CD4-positive, alpha-beta T cell (primary cell): Measurements from ENCODE around the gene ROPN1. TPM values are rescaled to one million over a fixed set of nuclear protein-coding genes. Genes with fewer than 3 reads are reported as not detected.

Experiments used
- ATAC-seq: fragments of 200-7000 bp; cut with Tn5 transposase; one replicate; pipeline ENCODE4 v1.10.0; 2022; ENCODE audit warnings: mild to moderate bottlenecking; ENCODE audit not compliant: poor library complexity
- CTCF ChIA-PET: fragments of 350-600 bp; sonication (Branson Sonifier 250); formaldehyde crosslinking; loops from one replicate; lab custom pipeline; 2021; ENCODE audit warnings: antibody characterized with exemption, inconsistent platforms; lab: Charles Lee
- POLR2A ChIA-PET: fragments of 350-600 bp; sonication (Branson Sonifier 250); formaldehyde crosslinking; loops from one replicate; lab custom pipeline; 2021; ENCODE audit warnings: antibody characterized with exemption, inconsistent platforms; lab: Charles Lee
- DNase-seq, 14 experiments: peaks; one replicate each; pipeline ENCODE4 v3.0.0-alpha.2; 2013 to 2020; ENCODE audit warnings: mixed read lengths in 2 of 14
- H3K27ac ChIP-seq, 2 donors: one replicate each; pipeline versions ENCODE4 v1.5.1 to v1.7.0; 2013; ENCODE audit warnings: low read length in 2 of 2, low read depth in 1 of 2, mild to moderate bottlenecking in 1 of 2
- H3K27me3 ChIP-seq, 2 experiments: 1 replicate in 1 of 2; 2 replicates in 1 of 2; pipeline versions ENCODE4 v1.6.1 to v1.7.0; 2013; ENCODE audit warnings: low read length in 2 of 2, control low read depth in 1 of 2, mild to moderate bottlenecking in 1 of 2, moderate library complexity in 1 of 2; ENCODE audit not compliant: insufficient read depth in 2 of 2, control insufficient read depth in 1 of 2
- H3K36me3 ChIP-seq: one replicate; pipeline ENCODE4 v1.6.1; 2013; ENCODE audit warnings: low read length, control low read depth; ENCODE audit not compliant: insufficient read depth
- H3K4me1 ChIP-seq: one replicate; pipeline ENCODE4 v1.6.1; 2013; ENCODE audit warnings: low read length, control low read depth; ENCODE audit not compliant: insufficient read depth
- H3K4me3 ChIP-seq: one replicate; pipeline ENCODE4 v1.5.1; 2013; ENCODE audit warnings: mild to moderate bottlenecking, low read length, moderate library complexity
- H3K9me3 ChIP-seq, 2 experiments: 1 replicate in 1 of 2; 2 replicates in 1 of 2; pipeline versions ENCODE4 v1.6.1 to v1.7.0; 2013; ENCODE audit warnings: low read length in 2 of 2, mild to moderate bottlenecking in 2 of 2, control low read depth in 1 of 2, moderate library complexity in 1 of 2; ENCODE audit not compliant: control insufficient read depth in 1 of 2, insufficient read depth in 1 of 2
- H3K27ac Mint-ChIP-seq: one replicate; pipeline ENCODE4 v1.8.0; 2020; ENCODE audit warnings: mixed read lengths
- H3K27me3 Mint-ChIP-seq: one replicate; pipeline ENCODE4 v1.8.0; 2021; ENCODE audit warnings: mixed read lengths
- H3K36me3 Mint-ChIP-seq: one replicate; pipeline ENCODE4 v1.8.0; 2021; ENCODE audit warnings: low read depth, mixed read lengths
- H3K4me1 Mint-ChIP-seq: one replicate; pipeline ENCODE4 v1.8.0; 2021; ENCODE audit warnings: low read depth, mixed read lengths
- H3K4me3 Mint-ChIP-seq: one replicate; pipeline ENCODE4 v1.8.0; 2020; ENCODE audit warnings: mild to moderate bottlenecking, mixed read lengths
- H3K9me3 Mint-ChIP-seq: one replicate; pipeline ENCODE4 v1.8.0; 2020; ENCODE audit warnings: mixed read lengths
- intact Hi-C, 2 experiments: fragments of 100-400 bp; cut with DNase I in 1 of 2; cut with micrococcal nuclease in 1 of 2; formaldehyde crosslinking; loops; one replicate each; pipeline versions ENCODE4 v1.15.1 to v1.9.0; 2023 to 2025; cut with DNase I, micrococcal nuclease
- total RNA-seq, 174 experiments: library from RNA in 2 of 174; stranded (reverse) in 2 of 174; gene quantifications; one replicate each; pipeline ENCODE4 v1.2.3 and lab custom pipeline; 2021 to 2026
- TF ChIP-seq, protein P1 (sequence below): fragments of 200-600 bp; IDR thresholded peaks from one replicate; pipeline ENCODE4 v1.8.0; 2022; ENCODE audit warnings: antibody characterized with exemption, mild to moderate bottlenecking

ROPN1 gene
- total RNA-seq, 2 experiments from 2014 or later, result not detected

DNA sequence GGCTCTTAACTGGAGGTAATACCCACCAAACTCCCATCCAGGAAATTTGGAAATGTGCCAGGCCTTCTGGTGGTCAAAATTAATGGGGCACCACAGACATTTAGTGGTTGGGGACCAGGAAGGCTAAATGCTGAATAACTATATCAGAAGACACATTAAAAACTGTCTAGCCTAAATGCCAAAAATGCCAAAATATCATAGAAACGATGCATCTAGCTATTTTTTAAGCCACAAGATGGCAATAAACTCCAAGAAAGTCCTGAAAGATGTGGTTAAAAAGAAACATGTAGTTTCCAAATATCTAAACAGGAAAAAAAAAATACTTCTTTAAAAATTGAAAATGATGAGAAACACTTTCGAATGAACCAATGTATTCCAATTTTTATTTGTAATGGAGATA lies 50.8 kb downstream of the ROPN1 start:
- intact Hi-C loops, result no loop called here
- ATAC-seq, result no peak

DNA sequence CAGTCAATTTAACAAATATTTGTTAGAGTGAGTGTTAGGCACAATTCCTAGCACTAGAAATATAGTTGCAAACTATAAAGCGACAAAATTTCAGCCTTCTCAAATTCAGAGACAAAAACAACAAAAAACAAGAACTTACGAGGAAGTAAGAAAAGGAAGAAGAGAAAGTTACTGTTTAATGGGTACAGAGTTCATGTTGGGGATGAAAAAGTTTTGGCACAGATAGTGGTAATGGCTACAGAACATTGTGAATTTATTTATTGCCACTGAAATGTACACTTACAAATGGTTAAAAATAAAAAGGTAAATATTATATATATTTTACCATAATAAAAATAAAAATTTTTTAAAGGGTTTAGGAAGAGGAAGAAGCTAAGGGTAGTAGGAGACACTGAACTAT lies 52.2 kb downstream of the ROPN1 start:
- POLR2A ChIA-PET, result no interaction called here
- H3K27ac Mint-ChIP-seq, result no peak overlapping the region
- H3K4me3 ChIP-seq, result no peak overlapping the region
- TF ChIP-seq, protein P1, sequence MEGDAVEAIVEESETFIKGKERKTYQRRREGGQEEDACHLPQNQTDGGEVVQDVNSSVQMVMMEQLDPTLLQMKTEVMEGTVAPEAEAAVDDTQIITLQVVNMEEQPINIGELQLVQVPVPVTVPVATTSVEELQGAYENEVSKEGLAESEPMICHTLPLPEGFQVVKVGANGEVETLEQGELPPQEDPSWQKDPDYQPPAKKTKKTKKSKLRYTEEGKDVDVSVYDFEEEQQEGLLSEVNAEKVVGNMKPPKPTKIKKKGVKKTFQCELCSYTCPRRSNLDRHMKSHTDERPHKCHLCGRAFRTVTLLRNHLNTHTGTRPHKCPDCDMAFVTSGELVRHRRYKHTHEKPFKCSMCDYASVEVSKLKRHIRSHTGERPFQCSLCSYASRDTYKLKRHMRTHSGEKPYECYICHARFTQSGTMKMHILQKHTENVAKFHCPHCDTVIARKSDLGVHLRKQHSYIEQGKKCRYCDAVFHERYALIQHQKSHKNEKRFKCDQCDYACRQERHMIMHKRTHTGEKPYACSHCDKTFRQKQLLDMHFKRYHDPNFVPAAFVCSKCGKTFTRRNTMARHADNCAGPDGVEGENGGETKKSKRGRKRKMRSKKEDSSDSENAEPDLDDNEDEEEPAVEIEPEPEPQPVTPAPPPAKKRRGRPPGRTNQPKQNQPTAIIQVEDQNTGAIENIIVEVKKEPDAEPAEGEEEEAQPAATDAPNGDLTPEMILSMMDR, result no peak
- no peaks in the 10 kb centered on the region for H3K27me3 ChIP-seq
- H3K9me3 Mint-ChIP-seq, result no peaks in the 10 kb centered on the region
- no peak overlapping the region for H3K27ac ChIP-seq
- DNase-seq (no peak), ATAC-seq (no peak)
- H3K9me3 ChIP-seq, result no peaks in the 10 kb centered on the region
- intact Hi-C loops, result no loop called here
- no peaks in the 10 kb centered on the region for H3K4me1 ChIP-seq
- peaks cover 18% of the 10 kb centered on the region for H3K36me3 ChIP-seq
- peaks cover 64% of the 10 kb centered on the region for H3K36me3 Mint-ChIP-seq
- H3K27me3 Mint-ChIP-seq, result no peaks in the 10 kb centered on the region
- no peaks in the 10 kb centered on the region for H3K4me1 Mint-ChIP-seq
- CTCF ChIA-PET, result no interaction called here
- H3K4me3 Mint-ChIP-seq, result no peak overlapping the region

More for the DNA sequence above, 50.8 kb downstream of the ROPN1 start:
- no peaks in the 10 kb centered on the region for H3K4me1 ChIP-seq
- Mint-ChIP-seq H3K27me3 (no peaks in the 10 kb centered on the region), H3K9me3 (no peaks in the 10 kb centered on the region), H3K4me1 (no peaks in the 10 kb centered on the region), H3K27ac (no peak overlapping the region), H3K4me3 (no peak overlapping the region), H3K36me3 (peaks cover 64% of the 10 kb centered on the region)
- H3K4me3 ChIP-seq, result no peak overlapping the region
- no peak for DNase-seq
- TF ChIP-seq, protein P1, result no peak
- H3K27ac ChIP-seq, result no peak overlapping the region
- H3K36me3 ChIP-seq, result peaks cover 20% of the 10 kb centered on the region
- POLR2A ChIA-PET, result interaction anchor here (0.8 kb wide), 1 partner anchor 14 kb away, joined by 3 read pairs; no protein-coding TSS in a partner anchor
- CTCF ChIA-PET, result no interaction called here
- H3K9me3 ChIP-seq, result no peaks in the 10 kb centered on the region
- H3K27me3 ChIP-seq, result no peaks in the 10 kb centered on the region

DNA sequence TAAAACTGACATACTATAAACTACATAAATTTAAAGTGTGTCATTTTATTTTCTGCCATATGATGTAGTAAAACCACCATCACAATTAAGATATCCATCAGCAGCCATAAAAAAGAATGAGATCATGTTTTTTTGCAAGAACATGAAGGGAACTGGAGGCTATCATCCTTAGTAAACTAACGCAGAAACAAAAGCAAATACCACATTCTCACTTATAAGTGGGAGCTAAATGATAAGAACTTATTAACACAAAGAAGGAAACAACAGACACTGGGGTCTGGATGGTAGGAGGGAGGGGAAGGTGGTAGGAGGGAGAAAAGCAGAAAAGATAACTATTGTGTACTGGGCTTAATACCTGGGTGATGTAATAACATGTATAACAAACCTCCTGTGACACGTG lies 55.5 kb downstream of the ROPN1 start:
- no peaks in the 10 kb centered on the region for H3K27me3 ChIP-seq
- no peaks in the 10 kb centered on the region for H3K9me3 ChIP-seq
- no peaks in the 10 kb centered on the region for H3K9me3 Mint-ChIP-seq
- H3K27me3 Mint-ChIP-seq, result no peaks in the 10 kb centered on the region
- peaks cover 68% of the 10 kb centered on the region for H3K36me3 Mint-ChIP-seq
- H3K4me3 Mint-ChIP-seq, result no peak overlapping the region
- H3K4me1 ChIP-seq, result no peaks in the 10 kb centered on the region
- no peak overlapping the region for H3K27ac ChIP-seq
- no peak overlapping the region for H3K4me3 ChIP-seq
- no peak overlapping the region for H3K27ac Mint-ChIP-seq
- H3K4me1 Mint-ChIP-seq, result no peaks in the 10 kb centered on the region
- TF ChIP-seq, protein P1, result no peak
- ChIA-PET POLR2A (no interaction called here), CTCF (no interaction called here)
- peaks cover 5% of the 10 kb centered on the region for H3K36me3 ChIP-seq
- DNase-seq (no peak), ATAC-seq (no peak)
- intact Hi-C loops, result no loop called here
